ENCODE results near the gene PRDX2.

Gene PRDX2

DNA sequence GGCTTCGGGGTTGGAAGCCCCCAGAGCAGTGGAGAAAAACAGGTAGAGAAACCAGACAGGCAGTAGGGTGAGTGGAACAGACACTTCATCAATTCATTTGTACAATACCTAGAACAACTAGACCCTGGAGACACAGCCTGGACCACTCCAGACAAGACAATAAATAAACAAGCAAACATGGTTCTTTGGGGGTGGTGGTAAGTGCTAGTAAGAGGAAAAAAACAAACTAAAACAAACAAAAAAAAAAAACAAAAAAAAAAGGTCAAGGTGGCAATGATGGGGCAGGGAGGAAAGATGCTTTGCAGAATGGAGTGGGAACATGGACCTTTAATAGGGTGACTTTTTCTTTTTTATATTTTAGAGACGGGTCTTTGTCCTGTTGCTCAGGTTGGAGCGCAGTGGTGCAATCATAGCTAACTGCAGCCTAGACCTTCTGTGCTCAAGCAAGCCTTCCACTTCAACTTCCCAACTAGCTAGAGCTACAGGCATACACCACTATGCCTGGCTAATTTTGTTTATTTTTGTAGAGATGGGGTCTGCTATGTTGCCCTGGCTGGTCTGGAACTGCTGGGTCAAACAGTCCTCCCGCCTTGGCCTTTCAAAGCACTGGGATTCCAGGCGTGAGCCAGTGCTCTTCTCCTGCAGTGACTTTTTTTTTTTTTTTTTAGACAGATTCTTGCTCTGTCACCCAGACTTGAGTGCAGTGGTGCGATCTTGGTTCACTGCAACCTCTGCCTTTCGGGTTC, 7.2 kb downstream of the PRDX2 start:
- peak overlapping the region; percentile 88 for H3K4me3 ChIP-seq (ENCODE audit: low read length)
- no peak for DNase-seq (ENCODE audit: low read depth, low spot score)

DNA sequence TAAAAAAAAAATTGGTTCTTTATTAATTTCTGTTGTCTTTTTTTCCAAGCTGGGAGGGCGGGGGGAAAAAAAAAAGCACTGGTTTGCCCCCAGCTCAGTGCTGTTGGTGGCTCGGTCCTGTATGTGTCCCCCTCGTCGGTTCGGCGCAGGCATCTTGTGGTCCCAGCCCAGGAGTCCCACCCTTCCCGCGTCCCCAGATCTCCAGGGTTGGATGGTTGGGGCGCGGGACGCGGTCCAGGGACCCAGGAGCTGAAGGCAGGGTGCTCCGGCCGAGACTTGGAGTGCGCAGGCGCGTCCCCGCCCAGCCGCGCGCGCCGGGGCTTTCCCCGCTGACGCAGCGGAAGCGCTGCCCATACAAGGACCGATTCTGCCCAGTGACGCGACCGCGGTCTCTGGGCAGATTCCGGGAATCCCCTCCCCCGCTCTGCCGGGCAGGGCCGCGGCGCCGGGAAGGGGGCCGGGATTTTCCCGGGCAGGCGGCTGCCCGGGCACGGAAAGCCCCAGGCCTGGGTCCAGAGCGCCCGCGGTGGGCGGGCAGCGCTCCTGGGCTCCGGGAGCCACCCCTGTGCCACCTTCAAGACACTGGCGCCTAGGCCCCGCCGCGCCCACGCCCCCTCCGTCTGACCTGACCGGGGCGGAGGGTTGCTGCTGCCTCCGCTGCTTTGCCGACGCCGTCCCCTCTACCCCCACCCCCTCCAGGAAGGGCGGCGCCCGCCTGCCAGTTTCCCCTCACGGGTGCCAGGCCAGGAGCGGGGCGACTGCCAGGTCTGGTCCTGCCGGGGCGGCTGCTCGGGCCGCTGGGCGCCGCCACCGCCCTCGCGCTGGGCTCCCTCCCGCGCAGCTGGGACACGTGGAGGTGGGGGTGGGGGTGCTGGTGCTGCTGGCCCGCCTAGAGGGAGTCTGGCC, 8.1 kb downstream of the PRDX2 start:
- peak; percentile 83 for DNase-seq (ENCODE audit: low read depth, low spot score)
- H3K4me3 ChIP-seq (ENCODE audit: low read length): peak overlapping the region; percentile 88

DNA sequence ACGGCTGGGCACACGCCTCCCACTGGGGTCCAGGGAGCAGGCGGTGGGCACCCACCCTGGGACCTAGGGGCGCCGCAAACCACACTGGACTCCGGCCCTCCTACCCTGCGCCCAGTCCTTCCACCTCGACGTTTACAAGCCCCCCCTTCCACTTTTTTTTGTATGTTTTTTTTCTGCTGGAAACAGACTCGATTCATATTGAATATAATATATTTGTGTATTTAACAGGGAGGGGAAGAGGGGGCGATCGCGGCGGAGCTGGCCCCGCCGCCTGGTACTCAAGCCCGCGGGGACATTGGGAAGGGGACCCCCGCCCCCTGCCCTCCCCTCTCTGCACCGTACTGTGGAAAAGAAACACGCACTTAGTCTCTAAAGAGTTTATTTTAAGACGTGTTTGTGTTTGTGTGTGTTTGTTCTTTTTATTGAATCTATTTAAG, 8.7 kb downstream of the PRDX2 start:
- H3K4me3 ChIP-seq (ENCODE audit: low read length): peak overlapping the region; percentile 88
- DNase-seq (ENCODE audit: low read depth, low spot score): no peak

DNA sequence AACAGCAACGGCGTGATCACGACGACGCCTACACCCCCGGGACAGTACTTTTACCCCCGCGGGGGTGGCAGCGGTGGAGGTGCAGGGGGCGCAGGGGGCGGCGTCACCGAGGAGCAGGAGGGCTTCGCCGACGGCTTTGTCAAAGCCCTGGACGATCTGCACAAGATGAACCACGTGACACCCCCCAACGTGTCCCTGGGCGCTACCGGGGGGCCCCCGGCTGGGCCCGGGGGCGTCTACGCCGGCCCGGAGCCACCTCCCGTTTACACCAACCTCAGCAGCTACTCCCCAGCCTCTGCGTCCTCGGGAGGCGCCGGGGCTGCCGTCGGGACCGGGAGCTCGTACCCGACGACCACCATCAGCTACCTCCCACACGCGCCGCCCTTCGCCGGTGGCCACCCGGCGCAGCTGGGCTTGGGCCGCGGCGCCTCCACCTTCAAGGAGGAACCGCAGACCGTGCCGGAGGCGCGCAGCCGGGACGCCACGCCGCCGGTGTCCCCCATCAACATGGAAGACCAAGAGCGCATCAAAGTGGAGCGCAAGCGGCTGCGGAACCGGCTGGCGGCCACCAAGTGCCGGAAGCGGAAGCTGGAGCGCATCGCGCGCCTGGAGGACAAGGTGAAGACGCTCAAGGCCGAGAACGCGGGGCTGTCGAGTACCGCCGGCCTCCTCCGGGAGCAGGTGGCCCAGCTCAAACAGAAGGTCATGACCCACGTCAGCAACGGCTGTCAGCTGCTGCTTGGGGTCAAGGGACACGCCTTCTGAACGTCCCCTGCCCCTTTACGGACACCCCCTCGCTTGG, 9.3 kb downstream of the PRDX2 start:
- H3K4me3 ChIP-seq (ENCODE audit: low read length): peak overlapping the region; percentile 88
- DNase-seq (ENCODE audit: low read depth, low spot score): peak; percentile 76

DNA sequence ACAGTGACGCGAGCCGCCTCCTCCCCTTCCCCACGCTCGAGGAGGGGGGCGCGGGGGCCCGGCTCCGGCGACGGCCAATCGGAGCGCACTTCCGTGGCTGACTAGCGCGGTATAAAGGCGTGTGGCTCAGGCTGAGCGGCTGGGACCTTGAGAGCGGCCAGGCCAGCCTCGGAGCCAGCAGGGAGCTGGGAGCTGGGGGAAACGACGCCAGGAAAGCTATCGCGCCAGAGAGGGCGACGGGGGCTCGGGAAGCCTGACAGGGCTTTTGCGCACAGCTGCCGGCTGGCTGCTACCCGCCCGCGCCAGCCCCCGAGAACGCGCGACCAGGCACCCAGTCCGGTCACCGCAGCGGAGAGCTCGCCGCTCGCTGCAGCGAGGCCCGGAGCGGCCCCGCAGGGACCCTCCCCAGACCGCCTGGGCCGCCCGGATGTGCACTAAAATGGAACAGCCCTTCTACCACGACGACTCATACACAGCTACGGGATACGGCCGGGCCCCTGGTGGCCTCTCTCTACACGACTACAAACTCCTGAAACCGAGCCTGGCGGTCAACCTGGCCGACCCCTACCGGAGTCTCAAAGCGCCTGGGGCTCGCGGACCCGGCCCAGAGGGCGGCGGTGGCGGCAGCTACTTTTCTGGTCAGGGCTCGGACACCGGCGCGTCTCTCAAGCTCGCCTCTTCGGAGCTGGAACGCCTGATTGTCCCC, 10.1 kb downstream of the PRDX2 start, which contains the start of gene JUNB:
Gene JUNB (plus strand): TSS at position 142 of the 706 bp plus-strand sequence. CDS start 286 bp downstream, at position 428.
- peak within 1 kb of the TSS; percentile 88 for H3K4me3 ChIP-seq (ENCODE audit: low read length)

DNA sequence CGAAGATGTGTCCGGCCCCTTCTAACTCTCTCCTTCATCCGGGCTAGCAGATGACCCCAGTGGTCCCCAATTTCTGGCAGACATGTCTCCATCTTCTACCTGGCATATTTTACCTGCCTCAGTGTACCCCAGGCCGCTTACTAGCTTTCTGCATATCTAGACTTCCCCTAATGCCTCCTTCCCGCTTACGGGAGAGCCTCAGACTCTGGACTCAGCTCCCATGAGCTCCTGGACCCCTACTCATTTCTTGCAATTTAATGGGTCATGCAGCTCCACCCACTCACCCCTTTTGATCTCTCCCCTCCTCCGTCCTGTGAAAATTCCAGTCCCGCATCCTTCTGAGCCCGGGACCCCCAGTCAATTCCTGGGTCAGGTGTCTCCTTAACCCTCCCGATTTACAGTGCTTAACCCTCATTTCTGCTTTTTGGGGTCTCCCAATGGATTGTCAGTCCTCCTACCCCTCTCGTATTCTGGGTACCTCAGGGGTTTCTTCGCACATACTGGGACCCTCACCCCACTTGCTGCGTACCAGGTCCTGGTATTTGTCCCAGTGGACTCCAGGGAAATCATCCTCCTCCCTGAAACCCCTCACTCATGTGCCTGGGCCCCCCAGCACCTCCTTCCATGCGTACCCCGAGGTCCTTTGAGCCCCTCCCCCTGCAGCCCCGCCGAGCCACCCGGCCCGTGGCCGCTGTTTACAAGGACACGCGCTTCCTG, 10.8 kb downstream of the PRDX2 start:
- DNase-seq (ENCODE audit: low read depth, low spot score): no peak
- H3K4me3 ChIP-seq (ENCODE audit: low read length): peak overlapping the region; percentile 88

More for the DNA sequence above, 10.1 kb downstream of the PRDX2 start, which contains the start of gene JUNB:
- peak; percentile 91 for DNase-seq (ENCODE audit: low read depth, low spot score)

DNA sequence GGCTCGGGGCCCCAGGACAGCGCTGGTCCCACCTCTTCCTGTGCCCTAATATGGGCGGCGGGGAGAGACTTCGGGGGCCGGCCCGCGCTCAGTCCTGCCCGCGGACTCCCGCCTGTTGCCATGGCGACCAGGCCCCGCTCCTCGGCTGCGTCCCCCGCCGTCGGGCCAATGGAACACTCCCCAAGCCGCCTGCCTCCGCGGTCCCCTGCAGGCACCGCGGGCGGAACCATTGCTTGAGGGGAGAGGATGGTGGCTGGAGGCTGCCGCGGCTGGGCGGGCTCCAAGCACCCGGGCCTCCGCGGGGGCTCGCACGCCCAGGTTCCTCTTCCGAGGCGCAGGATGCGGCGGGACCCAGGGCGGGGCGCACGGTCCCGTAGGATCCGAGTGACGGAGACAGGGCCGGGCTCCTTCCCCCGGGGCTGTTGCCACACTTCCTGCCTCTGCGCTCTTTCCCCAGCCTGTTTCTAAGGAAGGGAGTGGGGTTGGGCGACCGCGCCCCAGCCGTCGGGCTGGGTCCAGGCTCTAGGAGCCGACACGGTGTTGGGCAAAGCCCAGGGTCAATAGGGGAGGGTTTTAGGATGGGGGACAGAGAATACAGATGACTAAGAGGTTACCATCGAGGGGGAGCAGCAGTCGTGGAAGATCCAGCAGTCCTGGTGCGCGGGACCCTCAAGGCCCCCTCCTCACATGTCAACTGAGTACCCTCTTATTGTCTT, 11.5 kb downstream of the PRDX2 start:
- no peak for DNase-seq (ENCODE audit: low read depth, low spot score)

DNA sequence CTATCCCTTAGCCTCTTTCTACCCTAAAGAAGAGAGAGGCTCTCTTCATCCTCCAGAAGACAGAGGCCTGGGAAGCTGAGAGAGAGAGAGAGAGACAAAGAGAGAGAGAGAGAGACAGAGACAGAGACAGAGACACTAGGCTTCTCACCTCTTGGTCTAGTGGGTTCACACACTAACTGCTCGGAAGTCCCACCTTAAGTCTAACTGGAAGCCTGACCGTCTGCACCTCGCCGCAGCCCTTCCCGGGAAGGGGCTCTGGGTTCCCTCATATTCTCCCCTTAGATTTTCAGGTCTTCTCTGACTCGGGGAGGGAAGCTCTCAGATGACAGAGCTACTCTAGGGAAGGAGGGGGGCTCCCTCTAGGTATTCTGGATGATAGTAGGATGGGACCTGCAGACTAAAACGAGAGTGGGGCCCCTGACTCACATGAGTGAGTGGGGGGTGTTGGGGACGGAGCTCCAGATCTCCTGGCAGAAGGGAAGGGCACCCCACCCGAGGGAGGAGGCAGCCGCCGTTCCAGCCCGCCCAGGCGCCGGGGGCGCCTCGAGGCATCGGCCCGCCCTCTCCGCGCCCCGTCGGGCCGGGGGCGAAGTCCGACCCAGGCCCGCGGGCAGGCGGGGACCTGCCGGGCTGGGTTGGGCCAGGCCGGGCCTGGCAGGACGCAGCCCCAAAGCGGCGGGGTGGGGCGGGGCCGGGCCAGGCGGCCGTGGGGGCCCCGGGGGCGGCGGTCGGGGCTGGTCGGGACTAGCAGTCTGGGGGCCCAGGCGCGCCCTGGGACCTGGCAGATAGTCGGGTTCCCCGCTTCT, 12.3 kb downstream of the PRDX2 start:
- H3K4me3 ChIP-seq (ENCODE audit: low read length): no peak overlapping the region
- no peak for DNase-seq (ENCODE audit: low read depth, low spot score)

More for the DNA sequence above, 11.5 kb downstream of the PRDX2 start:
- peak overlapping the region; percentile 88 for H3K4me3 ChIP-seq (ENCODE audit: low read length)

DNA sequence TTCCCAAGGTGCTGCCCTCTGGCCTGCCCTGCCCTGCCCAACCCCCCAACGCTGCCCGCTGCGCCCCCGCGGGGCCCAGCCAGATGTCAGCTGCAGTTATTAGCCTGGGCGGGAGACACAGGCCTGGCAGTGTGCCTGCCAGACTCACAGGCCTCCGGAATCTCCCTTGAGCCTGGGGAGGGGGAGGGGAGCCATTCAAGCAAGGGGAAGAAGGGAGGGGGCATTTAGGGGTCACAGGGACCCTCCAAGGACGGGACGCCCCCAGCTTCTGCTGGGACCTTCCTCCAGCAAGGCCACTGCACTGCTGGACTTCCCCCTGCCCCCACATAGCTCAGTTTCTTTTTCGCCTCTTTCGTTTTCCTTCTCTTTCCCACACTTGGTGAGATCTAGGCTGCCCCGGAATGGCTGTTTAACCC, 12.9 kb downstream of the PRDX2 start:
- no peak for DNase-seq (ENCODE audit: low read depth, low spot score)
- no peak overlapping the region for H3K4me3 ChIP-seq (ENCODE audit: low read length)

DNA sequence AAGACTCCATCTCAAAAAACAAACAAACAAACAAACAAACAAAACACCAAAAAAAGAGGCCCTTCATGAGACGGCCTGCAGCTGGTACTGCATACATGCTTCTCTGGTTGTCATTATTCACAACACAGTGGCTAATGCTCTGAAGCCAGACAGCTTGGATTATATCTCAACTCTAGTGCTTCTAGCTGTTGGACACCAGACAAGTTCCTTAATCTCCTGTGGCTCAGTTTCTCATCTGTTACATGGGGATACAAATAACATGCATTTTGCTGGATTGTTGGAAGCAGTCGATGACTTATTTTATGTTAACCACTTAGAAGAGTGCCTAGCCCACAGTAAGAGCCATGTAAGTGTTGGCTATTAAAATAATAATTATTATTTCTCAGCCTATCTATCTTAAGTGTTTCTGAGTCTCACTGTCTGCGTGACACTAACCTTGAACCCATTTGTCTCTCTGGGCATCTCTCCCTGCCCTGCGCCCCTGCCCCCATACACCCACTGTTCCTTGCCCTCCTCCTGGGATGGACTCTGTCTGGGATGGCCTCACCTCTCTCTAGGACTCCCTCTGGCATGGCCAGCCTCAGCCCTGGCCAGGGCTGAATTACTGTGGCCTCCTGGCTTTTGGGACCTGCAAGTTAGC, 13.4 kb downstream of the PRDX2 start:
- no peak overlapping the region for H3K4me3 ChIP-seq (ENCODE audit: low read length)
- DNase-seq (ENCODE audit: low read depth, low spot score): no peak

DNA sequence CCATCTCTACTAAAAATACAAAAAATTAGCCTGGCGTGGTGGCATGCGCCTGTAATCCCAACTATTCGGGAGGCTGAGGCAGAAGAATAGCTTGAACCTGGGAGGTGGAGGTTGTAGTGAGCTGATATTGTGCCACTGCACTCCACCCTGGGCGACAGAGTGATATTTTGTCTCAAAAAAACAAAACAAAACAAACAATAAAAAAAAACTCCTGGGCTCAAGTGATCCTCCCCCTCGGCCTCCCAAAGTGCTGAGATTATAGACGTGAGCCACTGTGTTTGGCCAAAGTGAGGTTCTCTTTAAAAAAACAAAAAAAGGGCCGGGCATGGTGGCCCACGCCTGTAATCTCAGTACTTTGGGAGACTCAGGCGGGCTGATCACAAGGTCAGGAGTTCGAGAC, 14.1 kb downstream of the PRDX2 start:
- H3K4me3 ChIP-seq (ENCODE audit: low read length): no peak overlapping the region
- DNase-seq (ENCODE audit: low read depth, low spot score): no peak

DNA sequence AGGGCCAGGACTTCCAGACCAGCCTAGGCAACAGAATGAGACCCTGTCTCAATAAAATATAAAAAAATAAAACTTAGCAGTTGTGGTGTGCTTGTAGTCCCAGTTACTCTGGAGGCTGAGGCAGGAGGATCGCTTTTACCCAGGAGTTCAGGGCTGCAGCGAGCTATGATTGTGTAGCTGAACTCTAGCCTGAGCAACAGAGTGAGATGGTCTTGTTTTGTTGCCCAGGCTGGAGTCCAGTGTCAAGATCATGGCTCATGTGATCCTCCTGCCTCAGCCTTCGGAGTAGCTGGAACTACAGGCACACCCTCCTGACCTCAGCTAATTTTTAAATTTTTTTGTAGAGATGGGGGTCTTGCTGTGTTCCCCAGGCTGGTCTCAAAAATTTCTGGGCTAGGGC, 14.6 kb downstream of the PRDX2 start:
- no peak overlapping the region for H3K4me3 ChIP-seq (ENCODE audit: low read length)
- DNase-seq (ENCODE audit: low read depth, low spot score): no peak

DNA sequence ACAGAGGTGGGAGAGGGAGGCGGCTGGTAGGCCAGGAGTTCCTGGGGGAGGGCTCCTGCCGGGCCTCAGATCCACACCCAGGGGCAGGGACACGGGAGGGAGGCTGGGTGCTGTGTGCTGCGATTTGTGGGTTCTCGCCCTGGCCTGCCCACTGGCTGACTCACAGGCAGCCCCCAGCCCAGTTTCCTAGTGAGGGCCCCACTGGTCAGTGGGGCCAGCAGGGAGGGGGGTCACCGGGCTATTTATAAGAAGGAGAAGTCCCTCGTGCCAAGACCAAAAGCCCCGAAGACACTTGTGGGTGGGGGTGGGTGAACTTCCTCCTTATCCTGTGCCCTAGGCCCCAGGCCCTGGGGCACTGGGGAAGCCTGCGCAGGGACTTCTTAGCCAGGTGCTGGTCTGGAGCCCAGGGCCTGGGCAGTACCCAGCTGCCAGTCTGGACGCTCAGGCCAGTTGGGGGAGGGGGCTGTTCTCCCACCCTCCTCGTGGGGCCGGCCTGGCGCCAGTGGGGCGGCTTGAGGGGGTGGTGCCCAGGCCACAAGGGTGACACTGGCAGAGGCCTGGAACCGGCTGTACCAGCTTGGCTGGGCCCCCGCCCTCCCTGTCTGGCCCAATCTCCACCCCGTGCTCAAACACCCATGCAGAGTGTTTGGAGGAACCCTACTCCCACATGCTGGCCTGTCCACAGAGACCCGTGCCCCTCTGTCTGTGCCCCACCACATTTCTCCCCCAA, 15.3 kb downstream of the PRDX2 start:
- no peak overlapping the region for H3K4me3 ChIP-seq (ENCODE audit: low read length)
- no peak for DNase-seq (ENCODE audit: low read depth, low spot score)

DNA sequence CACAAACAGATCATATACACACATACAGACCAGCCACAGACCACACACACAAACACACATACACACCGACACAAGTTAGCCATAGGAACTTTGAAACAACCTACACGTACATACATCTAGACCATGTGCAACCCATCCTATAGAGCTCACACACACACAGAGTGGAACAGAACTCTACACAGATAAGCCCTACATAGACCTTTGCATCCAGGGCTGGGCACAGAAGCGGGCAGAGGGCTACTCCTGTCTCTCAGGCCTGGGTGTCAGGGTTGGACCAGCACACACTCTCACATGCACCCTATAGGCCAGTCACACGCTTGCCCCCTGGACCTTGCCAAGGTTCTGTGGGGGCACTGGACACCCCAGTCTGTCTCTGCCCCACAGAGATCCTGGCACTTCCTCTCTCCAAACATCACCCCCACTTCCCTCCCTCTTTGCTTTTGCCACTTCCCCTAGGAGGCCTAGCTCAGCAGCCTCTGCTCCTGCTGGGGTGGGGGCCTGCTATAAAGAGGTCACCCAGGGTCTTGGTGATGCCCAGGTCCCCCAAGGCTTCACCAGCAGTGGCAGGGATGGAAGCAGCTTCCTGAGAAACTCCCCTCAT, 16.1 kb downstream of the PRDX2 start:
- no peak for DNase-seq (ENCODE audit: low read depth, low spot score)
- H3K4me3 ChIP-seq (ENCODE audit: low read length): no peak overlapping the region

DNA sequence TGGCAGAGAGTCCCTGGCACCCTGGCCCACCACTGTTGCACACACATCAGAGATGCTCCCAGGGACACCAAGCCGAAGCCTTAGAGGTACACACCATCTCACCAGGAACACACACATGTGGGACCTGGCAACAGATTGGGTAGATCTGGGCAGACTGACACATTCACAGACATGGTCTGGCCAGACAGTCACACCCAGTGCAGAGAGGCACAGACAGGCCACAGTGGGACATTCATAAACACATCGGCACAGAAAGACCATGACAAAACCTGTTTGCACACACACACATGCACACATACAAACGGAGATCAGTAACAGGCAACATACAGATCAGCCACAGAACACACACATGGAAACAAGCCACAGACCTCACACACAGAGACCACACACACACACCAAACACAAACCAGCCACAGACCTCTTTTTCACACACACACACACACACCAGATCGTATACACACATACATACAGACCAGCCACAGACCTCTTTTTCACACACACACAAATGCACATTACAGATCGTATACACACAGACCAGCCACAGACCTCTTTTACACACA, 16.6 kb downstream of the PRDX2 start:
- no peak for DNase-seq (ENCODE audit: low read depth, low spot score)
- no peak overlapping the region for H3K4me3 ChIP-seq (ENCODE audit: low read length)
